C4-2B (cell line): ENCODE measurements around the gene CRYBB1.

Experiments used
- ZFX ChIP-seq: fragments of 450-650 bp; IDR thresholded peaks from 2 replicates; pipeline ENCODE4 v1.6.1; 2017
- TF ChIP-seq, protein P1 (sequence below): fragments of 450-650 bp; conservative IDR thresholded peaks from 2 replicates; pipeline ENCODE4 v1.5.1; 2017; ENCODE audit warnings: mild to moderate bottlenecking

DNA sequence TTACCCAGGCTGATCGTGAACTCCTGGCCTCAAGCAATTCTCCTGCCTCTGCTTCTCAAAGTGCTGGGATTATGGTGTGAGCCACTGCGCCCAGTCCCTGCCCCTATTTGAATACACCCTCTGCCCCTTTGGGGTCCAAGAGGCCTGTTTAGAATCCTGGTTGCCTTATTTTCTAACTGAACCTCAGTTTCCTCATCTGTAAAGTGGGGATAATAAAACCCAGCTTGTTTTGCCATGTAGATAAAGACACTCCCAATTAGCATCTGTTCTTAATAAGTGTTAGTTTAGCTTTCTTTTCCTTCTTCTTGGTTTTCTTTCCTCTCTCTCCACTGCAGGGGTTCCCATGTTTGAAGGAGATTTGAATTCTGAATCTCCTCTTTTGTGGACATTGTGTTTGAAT lies 44.3 kb upstream of the CRYBB1 start:
- TF ChIP-seq, protein P1, sequence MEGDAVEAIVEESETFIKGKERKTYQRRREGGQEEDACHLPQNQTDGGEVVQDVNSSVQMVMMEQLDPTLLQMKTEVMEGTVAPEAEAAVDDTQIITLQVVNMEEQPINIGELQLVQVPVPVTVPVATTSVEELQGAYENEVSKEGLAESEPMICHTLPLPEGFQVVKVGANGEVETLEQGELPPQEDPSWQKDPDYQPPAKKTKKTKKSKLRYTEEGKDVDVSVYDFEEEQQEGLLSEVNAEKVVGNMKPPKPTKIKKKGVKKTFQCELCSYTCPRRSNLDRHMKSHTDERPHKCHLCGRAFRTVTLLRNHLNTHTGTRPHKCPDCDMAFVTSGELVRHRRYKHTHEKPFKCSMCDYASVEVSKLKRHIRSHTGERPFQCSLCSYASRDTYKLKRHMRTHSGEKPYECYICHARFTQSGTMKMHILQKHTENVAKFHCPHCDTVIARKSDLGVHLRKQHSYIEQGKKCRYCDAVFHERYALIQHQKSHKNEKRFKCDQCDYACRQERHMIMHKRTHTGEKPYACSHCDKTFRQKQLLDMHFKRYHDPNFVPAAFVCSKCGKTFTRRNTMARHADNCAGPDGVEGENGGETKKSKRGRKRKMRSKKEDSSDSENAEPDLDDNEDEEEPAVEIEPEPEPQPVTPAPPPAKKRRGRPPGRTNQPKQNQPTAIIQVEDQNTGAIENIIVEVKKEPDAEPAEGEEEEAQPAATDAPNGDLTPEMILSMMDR, result no peak
- no peak for TF ChIP-seq ZFX
